Activated CD4-positive, alpha-beta memory T cell treated with anti-CD3 and anti-CD28 coated beads, Interleukin-2, amount 10 ng/mL, durations not matched to agents 7 days and 5 days (primary cell): ENCODE data around the gene HSD3B2. TPM values are rescaled to one million over a fixed set of nuclear protein-coding genes. Genes with fewer than 3 reads are reported as not detected.

Source experiments
- CTCF ChIA-PET: fragments of 350-600 bp; sonication (Branson Sonifier 250); formaldehyde crosslinking; loops from one replicate; lab custom pipeline; 2021; ENCODE audit warnings: antibody characterized with exemption, inconsistent platforms; lab: Charles Lee
- POLR2A ChIA-PET: fragments of 350-600 bp; sonication (Branson Sonifier 250); formaldehyde crosslinking; loops from one replicate; lab custom pipeline; 2021; ENCODE audit warnings: antibody characterized with exemption; lab: Charles Lee
- DNase-seq: peaks from one replicate; pipeline ENCODE4 v3.0.0-alpha.2; 2020
- H3K27ac Mint-ChIP-seq: one replicate; pipeline ENCODE4 v1.8.0; 2021; ENCODE audit warnings: mild to moderate bottlenecking, mixed read lengths
- H3K27me3 Mint-ChIP-seq: one replicate; pipeline ENCODE4 v1.8.0; 2021; ENCODE audit warnings: mixed read lengths
- H3K36me3 Mint-ChIP-seq: one replicate; pipeline ENCODE4 v1.8.0; 2021; ENCODE audit warnings: low read depth, mixed read lengths
- H3K4me1 Mint-ChIP-seq: one replicate; pipeline ENCODE4 v1.8.0; 2021; ENCODE audit warnings: mixed read lengths
- H3K4me3 Mint-ChIP-seq: one replicate; pipeline ENCODE4 v1.8.0; 2021; ENCODE audit warnings: mild to moderate bottlenecking, mixed read lengths
- H3K9me3 Mint-ChIP-seq: one replicate; pipeline ENCODE4 v1.8.0; 2021; ENCODE audit warnings: mixed read lengths
- total RNA-seq, 2 experiments: library from RNA; stranded (reverse); gene quantifications; one replicate each; pipeline ENCODE4 v1.2.3, GENCODE V29; 2021

HSD3B2 gene
- total RNA-seq, 2 experiments from 2014 or later, result not detected

GRCh38 chr1:119470958-119471357 is 56.0 kb downstream of the HSD3B2 start:
- no peak overlapping the region for H3K27ac Mint-ChIP-seq
- no peak overlapping the region for H3K4me3 Mint-ChIP-seq
- H3K27me3 Mint-ChIP-seq, result no peaks in the 10 kb centered on the region
- no peak for DNase-seq
- H3K9me3 Mint-ChIP-seq, result no peaks in the 10 kb centered on the region
- POLR2A ChIA-PET, result no interaction called here
- CTCF ChIA-PET, result no interaction called here
- peaks cover under 1% of the 10 kb centered on the region for H3K4me1 Mint-ChIP-seq
- H3K36me3 Mint-ChIP-seq, result no peaks in the 10 kb centered on the region

DNA sequence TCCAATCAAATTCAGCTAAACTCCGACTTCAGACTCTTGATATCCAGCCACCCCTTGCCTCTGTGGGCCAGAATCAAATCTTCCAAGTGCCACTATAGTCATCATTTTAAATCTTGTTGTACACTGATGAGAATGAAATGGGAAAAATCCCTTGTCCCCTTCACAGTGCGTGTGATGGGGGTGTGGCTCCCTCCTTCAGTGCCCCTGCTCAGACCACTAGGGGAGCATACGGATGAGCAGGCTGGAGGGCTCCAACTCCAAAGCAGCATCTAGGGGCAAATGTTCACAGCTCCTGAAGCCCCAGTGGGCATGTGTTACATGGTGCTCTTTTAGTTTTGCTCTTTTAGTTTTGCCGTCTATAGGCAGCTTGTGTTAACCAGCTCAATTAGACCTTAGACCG is 56.6 kb downstream of the HSD3B2 start:
- Mint-ChIP-seq H3K9me3 (no peaks in the 10 kb centered on the region), H3K27me3 (no peaks in the 10 kb centered on the region), H3K36me3 (no peaks in the 10 kb centered on the region), H3K27ac (no peak overlapping the region), H3K4me1 (peaks cover 1% of the 10 kb centered on the region), H3K4me3 (no peak overlapping the region)
- DNase-seq, result no peak
- POLR2A ChIA-PET, result no interaction called here
- CTCF ChIA-PET, result interaction anchor here (0.9 kb wide), 1 partner anchor 18 kb away, joined by 3 read pairs; no protein-coding TSS in a partner anchor

DNA sequence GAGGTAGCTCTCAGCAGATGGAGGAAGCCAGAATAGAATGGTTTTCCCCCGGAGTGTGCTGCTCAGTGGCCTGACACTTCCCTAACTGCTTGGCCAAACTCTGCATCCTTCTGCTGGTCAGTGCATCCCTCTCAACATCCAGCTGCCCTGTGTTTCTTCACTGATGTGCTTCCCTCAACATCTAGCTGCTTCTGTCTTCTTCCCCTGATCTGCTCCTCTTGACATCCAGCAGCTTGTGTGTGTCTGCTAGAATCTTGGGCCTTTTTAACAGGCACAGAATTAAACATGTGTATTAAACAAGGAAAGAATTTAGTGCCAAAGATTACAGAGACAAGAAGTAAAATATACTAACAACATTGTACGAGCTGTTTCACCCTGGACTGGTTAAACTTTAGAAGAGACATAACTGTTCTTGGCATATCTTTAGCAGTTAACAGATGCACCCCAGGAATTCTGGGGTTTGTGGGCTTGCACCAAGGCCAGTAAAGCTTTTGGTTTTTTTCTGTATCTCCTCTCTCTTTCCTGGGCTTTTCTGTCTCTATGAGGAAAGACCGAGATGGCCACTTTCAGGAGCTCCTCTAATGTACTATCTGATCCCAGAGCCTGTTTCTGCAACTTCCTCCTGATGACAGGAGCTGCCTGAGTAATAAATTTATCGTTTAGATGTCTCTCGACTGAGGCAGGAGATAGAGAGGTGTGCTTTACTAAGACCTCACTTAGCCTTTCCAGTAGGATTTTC is 57.3 kb downstream of the HSD3B2 start:
- Mint-ChIP-seq H3K27ac (no peak overlapping the region), H3K36me3 (no peaks in the 10 kb centered on the region), H3K9me3 (no peaks in the 10 kb centered on the region), H3K27me3 (no peaks in the 10 kb centered on the region), H3K4me1 (peaks cover 1% of the 10 kb centered on the region), H3K4me3 (no peak overlapping the region)
- CTCF ChIA-PET, result interaction anchor here (0.9 kb wide), 1 partner anchor 19 kb away, joined by 3 read pairs; no protein-coding TSS in a partner anchor
- DNase-seq, result no peak
- POLR2A ChIA-PET, result no interaction called here

Other genes starting within 250 kb of the HSD3B2 start
- gene HAO2, start 46.4 kb upstream of the HSD3B2 start, total RNA-seq, result not detected
- gene HSD3B1, start 92.1 kb downstream of the HSD3B2 start, total RNA-seq, result not detected
- gene ZNF697, start 233.1 kb downstream of the HSD3B2 start, total RNA-seq, result under 1 TPM; 0.13 to 0.15 TPM